NCI-H524 (cell line): ENCODE data around the gene CRACDL.

ENCODE experiments used
- DNase-seq, 2 experiments: peaks; one replicate each; lab custom pipeline; 2025; lab: John Stamatoyannopoulos, UW

CRACDL gene, protein sequence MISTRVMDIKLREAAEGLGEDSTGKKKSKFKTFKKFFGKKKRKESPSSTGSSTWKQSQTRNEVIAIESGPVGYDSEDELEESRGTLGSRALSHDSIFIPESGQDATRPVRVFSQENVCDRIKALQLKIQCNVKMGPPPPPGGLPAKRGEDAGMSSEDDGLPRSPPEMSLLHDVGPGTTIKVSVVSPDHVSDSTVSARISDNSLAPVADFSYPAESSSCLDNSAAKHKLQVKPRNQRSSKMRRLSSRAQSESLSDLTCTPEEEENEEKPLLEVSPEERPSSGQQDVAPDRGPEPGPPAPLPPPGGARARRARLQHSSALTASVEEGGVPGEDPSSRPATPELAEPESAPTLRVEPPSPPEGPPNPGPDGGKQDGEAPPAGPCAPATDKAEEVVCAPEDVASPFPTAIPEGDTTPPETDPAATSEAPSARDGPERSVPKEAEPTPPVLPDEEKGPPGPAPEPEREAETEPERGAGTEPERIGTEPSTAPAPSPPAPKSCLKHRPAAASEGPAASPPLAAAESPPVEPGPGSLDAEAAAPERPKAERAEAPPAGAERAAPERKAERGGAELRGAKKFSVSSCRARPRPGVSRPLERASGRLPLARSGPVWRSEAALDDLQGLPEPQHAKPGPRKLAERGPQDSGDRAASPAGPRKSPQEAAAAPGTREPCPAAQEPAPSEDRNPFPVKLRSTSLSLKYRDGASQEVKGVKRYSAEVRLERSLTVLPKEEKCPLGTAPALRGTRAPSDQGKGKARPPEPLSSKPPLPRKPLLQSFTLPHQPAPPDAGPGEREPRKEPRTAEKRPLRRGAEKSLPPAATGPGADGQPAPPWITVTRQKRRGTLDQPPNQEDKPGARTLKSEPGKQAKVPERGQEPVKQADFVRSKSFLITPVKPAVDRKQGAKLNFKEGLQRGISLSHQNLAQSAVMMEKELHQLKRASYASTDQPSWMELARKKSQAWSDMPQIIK

DNA sequence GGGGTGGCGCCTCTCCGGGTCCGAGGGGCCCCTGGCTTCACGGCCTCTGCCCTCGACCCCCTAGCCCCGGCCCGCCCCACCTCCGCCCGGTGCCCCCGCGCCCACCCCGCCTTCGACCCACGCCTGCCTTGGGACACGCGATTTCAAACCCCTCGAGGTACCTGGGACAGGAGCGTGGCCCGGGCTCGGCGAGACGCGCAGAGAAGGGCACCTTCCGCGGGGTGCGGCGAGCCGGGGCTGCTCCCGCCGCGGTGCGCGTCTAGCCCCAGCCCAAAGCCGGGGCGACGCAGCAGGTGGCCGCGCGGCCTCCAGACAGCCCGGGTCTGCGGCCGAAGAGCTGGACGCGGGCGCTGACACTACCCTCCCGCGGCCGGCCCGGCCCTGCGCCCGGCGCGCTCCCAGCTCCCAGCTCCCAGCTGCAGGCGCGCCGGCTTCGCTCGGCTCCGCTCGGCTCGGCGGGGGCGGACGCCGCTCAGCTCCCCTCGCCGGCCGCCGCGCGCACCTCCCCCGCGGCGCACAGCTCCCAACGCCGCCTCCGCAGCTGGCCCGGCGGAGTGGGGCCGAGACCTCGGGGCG is at the start of gene CRACDL:
Gene CRACDL (minus strand): TSS at position 449 of the 576 bp plus-strand sequence. CDS start 89,425 bp downstream, outside the sequence.
- DNase-seq, result no peak

DNA sequence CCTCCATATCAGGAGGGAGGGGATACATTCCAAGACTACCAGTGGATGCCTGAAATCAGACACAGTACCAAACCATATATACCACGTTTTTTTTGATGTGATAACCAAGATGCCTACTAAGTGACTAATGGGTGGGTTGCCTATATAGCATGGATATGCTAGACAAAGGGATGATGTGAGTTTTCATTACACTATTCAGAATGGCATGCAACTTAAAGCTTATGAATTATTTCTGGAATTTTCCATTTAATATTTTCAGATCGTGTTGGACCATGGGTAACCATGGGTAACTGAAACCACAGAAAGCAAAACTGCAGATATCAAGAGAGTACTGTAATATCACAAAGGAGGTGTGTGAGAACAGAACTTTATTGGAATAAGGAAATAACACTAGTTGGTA is 39.6 kb upstream of the CRACDL start:
- no peak for DNase-seq

DNA sequence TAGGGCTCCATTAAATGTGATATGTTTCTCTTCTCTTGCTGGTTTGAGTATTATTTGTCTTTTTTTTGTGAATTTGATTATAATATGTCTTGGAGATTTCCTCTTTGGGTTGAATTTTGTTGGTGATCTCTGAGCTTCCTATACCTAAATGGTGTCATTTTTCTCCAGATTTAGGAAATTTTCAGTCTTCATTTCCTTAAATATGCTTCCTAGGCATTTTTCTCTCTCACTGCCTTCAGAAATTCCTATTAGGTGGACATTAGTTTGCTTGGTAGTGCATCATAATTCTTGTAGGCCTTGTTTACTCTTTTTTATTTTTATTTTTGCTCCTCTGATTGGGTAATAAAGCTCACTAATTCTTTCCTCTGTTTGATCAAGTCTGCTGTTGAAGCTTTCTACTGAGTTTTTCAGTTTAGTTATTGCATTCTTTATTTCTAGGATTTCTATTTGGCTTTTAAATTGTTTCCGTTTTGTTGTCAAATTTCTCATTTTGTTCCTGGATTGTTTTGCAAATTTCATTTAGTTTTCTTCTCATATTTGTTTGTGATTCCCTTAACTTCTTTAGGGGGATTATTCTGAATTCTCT is 36.6 kb upstream of the CRACDL start:
- no peak for DNase-seq

DNA sequence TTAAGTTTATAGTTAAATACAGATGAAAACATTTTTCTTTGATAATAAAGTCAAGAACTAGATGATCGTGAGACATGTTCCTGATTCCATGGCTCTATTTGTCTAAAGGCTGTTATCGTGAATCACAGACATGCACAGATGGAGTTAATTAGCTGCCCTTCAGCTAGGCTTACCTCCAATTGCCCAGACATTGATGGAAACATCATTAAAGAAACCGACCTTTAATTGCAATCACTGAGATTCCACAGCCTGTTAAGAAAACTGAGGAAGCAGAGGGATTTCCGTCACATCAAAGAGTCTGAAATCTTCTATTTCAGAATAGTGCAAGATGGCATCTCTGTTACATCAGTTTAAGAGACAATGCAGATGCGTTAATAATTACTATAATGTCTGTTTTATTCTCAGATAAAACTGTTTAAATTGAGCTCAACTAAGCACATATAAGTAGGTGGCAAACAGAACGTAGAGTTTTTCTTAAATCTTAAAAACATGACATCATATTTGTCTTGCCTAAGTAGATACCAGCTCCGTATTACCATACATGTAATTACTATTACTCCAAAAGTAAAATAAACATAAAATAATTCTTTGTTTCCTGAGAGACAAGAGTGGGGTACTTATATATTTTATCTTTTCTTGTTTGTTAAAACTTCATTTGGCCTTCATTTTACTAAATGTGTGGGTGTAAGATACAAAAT is 23.9 kb upstream of the CRACDL start:
- peak; percentile 18 to 60 for DNase-seq

DNA sequence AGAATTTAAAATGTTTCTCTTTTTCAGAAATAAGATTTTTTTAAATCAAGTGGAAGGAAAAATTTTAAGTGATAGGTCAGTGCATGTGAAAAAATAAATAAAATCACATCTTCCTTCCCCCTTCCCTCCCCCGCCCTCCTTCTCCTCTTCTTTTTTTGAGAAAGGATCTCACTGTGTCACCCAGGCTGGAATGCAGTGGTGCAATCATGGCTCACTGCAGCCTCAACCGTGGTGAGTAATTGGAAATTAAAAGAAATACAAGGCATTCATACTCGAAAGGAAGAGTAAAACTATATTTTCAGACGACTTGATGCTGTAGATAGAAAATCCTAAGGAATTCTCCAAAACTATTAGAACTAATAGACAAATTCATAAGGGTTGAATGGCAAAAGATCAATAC is 16.9 kb upstream of the CRACDL start:
- no peak for DNase-seq

GRCh38 chr2:98948956-98949739 is 13.1 kb upstream of the CRACDL start:
- no peak for DNase-seq

GRCh38 chr2:98947554-98947953 is 11.5 kb upstream of the CRACDL start:
- no peak for DNase-seq

GRCh38 chr2:98946855-98947254 is 10.8 kb upstream of the CRACDL start:
- no peak for DNase-seq

GRCh38 chr2:98944775-98945174 is 8.8 kb upstream of the CRACDL start:
- DNase-seq, result no peak

- DNase-seq, result no peak
Measured at GRCh38 chr2:98940102-98940501, 4.1 kb upstream of the CRACDL start.

- no peak for DNase-seq
Measured at GRCh38 chr2:98937906-98938305, 1.9 kb upstream of the CRACDL start.

DNA sequence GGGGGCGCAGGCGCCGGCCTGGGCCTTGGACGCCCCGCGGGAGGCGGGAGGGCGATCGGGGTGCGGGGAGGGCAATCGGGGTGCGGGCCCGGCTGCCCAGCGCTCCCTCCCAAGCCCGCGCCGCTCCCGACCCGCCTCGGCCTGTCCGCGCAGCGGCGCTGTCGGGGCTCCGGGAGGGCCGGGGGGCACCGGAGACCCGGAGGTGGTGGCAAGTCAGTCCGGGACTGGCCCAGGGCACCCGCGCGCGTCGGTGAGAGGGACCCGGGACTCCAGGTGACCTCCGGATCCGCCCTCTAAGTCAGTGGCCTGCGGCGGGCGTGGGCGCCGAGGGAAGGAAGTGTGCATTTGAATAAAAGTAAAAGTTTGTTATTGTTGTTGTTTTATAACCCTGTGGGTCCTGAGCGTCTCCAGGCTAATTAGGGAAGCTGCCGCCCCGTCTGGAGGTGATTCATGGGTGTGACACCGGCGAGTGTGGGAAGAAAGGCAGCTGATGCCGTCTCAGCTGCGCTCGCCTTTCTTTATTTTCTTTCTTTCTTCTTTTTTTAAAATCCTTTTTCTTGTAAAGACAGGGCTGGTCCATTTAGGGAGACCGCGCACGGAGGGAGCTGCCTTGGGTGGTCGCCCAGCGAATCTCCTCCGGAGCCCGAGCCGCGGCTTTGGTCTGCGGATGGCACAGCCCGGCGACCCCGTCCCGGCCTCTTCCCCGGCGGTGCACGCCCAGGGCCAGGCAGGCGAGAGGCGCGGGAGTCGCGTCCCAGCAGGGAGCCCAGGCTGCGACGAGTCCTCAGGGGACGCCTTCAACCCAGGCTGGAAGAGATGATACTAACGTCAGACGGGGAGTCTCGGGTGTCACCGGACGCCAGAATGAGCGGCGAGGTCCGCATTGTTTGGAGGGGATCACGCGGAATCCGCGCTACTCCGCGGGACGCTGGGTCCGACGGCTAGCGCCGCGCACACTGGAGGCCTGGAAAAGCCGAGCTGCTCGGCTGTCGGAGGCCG is 627 bp upstream of the CRACDL start:
- peak in 1 of 2 experiments; percentile 15 for DNase-seq

GRCh38 chr2:98935111-98935770 is 784 bp downstream of the CRACDL start:
- peak in 1 of 2 experiments; percentile 4 for DNase-seq

DNA sequence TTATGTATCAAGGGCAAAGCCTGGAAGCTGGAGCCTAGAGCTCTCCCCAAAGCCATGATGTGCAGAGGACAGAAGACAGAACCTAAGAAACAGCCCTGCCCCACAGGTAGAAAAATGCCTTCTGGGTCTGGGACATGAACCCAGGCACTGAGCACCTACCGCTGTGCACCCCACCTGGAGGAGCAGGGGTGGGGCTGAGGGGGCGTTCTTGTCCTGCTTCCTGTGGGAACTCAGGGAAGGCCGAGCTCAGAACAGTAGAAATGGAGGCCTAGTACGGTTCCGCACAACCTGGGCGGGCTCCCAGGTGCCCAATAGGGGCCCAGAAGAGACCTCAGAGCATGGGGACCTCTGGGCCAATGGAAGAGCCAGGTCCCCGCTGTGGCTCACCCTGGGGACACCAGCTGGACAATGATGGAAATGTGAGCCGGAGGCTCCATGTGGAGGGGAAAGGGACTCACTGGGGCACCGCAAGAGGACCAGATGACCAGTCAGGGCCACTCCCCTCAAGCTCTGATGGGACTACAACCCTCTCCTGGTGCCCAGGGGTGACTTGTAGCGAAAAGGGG is 3.2 kb downstream of the CRACDL start:
- DNase-seq, result no peak

GRCh38 chr2:98932164-98932563 is 3.9 kb downstream of the CRACDL start:
- DNase-seq, result no peak

GRCh38 chr2:98931596-98931995 is 4.4 kb downstream of the CRACDL start:
- DNase-seq, result no peak

GRCh38 chr2:98929920-98930319 is 6.1 kb downstream of the CRACDL start:
- DNase-seq, result no peak

- no peak for DNase-seq
Measured at GRCh38 chr2:98928242-98928641, 7.8 kb downstream of the CRACDL start.
